ENCODE data around the gene NKIRAS1. TPM values are rescaled to one million over a fixed set of nuclear protein-coding genes. Genes with fewer than 3 reads are reported as not detected.

The NKIRAS1 gene
- 4.9 TPM for total RNA-seq

- DNase-seq (ENCODE audit: low spot score), result peak; percentile 98
Observed at GRCh38 chr3:23916886-23917678, at the start of gene NKIRAS1, which contains the start of gene RPL15. Gene NKIRAS1 (minus strand): TSS chr3:23916990. CDS start chr3:23910904, 6,086 bp downstream. Gene RPL15 (plus strand): TSS chr3:23917132. CDS start chr3:23917860, 728 bp downstream.

GRCh38 chr3:23966328-23966727, 49.5 kb upstream of the NKIRAS1 start:
- DNase-seq (ENCODE audit: low spot score), result no peak

DNA sequence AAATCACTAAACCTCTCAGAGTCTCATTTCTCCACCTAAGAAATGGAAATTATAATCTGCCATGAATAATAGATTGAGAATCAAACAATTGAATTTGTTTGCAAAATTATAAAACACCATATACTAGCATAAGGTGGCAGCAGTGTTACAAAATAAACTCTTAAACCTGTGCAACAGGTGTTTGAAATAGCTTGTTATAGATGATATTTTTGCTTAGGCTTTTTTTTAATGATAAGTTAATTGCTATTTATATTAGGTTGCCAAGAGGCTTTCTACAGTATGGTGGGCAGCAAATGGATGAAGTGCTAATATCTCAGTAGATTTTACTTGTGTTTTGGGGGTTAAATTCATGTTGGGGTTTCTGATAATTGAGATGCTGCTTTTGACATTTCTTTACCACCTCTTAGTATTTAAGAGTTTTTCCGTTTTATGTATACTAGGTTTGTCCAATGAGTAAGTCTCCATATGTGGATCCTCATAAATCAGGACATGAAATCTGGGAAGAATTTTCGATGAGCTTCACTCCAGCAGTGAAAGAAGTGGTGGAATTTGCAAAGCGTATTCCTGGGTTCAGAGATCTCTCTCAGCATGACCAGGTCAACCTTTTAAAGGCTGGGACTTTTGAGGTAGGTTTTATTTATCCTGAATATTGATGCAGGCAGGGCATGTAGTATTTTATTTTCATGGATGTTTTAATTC, 47.9 kb upstream of the NKIRAS1 start:
- DNase-seq (ENCODE audit: low spot score), result no peak

GRCh38 chr3:23961913-23962312, 45.1 kb upstream of the NKIRAS1 start:
- no peak for DNase-seq (ENCODE audit: low spot score)

DNA sequence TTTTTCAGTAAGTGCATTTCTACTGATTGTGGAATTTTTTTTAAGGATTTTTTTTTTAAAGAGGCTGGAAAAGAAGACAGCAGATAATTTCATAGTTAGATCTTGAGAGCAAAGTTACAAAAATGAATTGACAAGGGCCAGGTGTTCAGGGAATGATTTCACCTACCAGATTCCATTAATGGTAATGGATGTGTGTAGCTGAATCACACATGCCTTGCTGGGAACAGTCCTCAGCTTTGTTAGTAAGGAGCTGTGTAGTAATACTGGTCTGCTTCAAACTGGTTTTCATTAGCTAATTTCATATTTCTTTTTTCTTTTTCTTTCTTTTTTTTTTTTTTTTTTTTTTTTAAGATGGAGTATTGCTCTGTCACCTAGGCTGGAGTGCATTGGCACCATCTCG, 44.3 kb upstream of the NKIRAS1 start:
- no peak for DNase-seq (ENCODE audit: low spot score)

GRCh38 chr3:23960649-23961048, 43.9 kb upstream of the NKIRAS1 start:
- no peak for DNase-seq (ENCODE audit: low spot score)

GRCh38 chr3:23959135-23959900, 42.5 kb upstream of the NKIRAS1 start:
- no peak for DNase-seq (ENCODE audit: low spot score)

- no peak for DNase-seq (ENCODE audit: low spot score)
Observed at GRCh38 chr3:23956701-23957100, 39.9 kb upstream of the NKIRAS1 start.

GRCh38 chr3:23954144-23954543, 37.4 kb upstream of the NKIRAS1 start:
- DNase-seq (ENCODE audit: low spot score), result no peak

- no peak for DNase-seq (ENCODE audit: low spot score)
Observed at GRCh38 chr3:23953523-23953922, 36.7 kb upstream of the NKIRAS1 start.

GRCh38 chr3:23952646-23953045, 35.9 kb upstream of the NKIRAS1 start:
- DNase-seq (ENCODE audit: low spot score), result no peak

- DNase-seq (ENCODE audit: low spot score), result no peak
Observed at GRCh38 chr3:23950293-23950692, 33.5 kb upstream of the NKIRAS1 start.

DNA sequence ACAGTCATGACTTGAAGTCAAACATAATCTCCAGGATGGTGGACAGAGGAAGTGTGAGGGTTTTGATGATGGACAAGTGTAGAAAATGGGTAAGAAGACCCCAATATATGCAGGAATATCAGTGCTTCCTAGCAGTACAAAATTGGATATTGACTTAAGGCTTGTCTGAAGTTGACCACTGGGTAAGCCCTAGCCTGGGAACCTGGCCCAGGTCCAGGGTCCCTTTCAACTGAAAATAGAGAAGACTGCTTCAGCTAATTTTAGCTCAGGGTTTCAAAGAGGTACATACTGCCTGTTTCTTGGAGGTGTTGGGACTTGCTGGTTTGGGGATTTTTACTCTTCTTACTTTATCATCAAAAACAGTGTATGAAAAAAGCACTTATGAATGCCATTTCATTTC, 33.0 kb upstream of the NKIRAS1 start:
- DNase-seq (ENCODE audit: low spot score), result no peak

- no peak for DNase-seq (ENCODE audit: low spot score)
Observed at GRCh38 chr3:23948761-23949160, 32.0 kb upstream of the NKIRAS1 start.

DNA sequence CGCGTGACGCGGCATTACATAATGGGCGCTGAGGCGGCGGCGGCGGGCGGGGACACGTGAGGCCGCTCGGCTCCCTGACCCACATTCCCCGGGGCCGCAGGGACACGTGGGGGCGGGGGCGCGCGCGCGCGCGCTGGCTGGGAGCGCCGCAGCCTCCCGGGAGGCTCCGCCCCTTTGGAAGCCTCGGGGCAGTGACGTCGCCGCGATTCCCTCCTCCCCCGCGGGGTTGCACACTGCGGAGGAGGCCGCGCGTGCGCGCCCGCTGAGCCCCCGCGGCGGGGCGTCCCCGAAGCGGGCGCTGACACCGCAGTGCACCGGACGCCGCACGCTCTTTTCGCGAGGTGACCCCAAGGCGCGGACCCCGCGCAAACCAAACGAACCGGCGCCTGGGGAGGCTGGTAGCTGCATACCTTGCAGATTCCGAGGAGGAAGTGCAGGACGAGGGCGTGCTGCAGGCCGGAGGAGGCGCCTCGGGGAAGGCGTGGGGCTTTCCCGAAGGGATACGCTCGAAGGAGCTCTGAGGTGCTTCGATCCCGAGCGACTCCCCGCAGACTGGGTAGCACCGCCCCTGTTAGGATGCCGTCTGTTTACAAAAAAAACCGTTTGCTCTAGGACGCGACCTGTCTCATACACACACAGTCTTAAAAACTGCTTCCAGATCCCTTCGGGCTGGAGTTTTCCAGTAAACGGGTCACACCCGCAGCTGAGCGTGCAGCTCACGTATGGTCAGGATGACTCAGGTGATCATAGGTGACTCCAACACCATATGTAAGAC, 29.3 kb upstream of the NKIRAS1 start:
- peak; percentile 98 for DNase-seq (ENCODE audit: low spot score)

- no peak for DNase-seq (ENCODE audit: low spot score)
Observed at GRCh38 chr3:23945663-23945912, 28.8 kb upstream of the NKIRAS1 start.

GRCh38 chr3:23944861-23945662, 28.3 kb upstream of the NKIRAS1 start, which contains the start of gene NR1D2:
Gene NR1D2 (plus strand): TSS chr3:23945286. CDS start chr3:23945579, 293 bp downstream.
- peak; percentile 84 for DNase-seq (ENCODE audit: low spot score)

DNA sequence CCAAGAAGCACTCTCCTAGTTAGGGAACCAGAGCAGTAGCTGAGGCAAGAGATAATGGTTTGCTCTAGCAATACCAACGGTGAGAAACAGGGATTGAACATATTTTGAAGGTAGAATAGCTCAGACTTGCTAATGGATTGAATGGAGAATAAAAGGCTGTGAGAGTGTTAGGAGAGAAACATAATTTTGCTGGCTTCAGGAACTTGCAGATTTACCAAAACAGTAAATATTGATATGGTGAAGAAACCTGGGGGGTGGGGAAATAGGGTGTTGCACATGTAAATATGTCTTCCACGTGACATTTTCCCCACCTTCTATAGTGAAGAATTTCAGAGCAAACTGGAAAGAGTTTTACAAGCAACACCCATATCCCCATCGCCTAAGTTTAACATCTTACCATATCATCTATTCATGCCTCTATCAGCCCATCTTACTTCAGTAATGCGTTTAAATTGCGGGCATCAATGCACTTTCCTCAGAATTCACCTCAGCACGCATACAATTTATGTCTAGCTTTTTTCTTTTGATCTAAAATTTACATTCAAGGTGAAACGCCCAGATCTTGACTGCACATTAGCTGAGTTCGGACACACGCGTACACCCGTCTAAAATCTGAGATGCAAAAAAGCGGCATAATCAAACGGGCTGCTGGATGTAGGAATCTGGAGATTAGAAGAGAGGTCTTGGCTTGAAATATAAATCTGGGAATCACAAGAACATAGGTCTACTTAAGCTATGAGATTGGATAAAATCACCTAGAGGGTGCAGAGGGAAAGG, 27.4 kb upstream of the NKIRAS1 start:
- DNase-seq (ENCODE audit: low spot score), result no peak

DNA sequence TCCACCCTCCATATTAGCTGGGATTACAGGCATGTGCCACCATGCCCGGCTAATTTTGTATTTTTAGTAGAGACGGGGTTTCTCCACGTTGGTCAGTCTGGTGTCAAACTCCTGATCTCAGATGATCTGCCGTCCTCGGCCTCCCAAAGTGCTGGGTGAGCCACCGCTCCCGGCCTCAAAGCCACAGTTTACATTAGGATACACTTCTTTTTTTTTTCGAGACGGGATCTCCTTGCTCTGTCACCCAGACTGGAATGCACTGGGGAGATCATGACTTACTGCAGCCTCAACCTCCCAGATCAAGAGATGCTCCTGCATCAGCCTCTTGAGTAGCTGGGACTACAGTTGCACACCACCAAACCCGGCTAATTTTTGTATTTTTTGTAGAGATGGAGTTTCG, 25.8 kb upstream of the NKIRAS1 start:
- DNase-seq (ENCODE audit: low spot score), result no peak

GRCh38 chr3:23941440-23941839, 24.6 kb upstream of the NKIRAS1 start:
- no peak for DNase-seq (ENCODE audit: low spot score)
